Glutamatergic neuron (in vitro differentiated cells): ENCODE data around the gene ADRB1. TPM values are rescaled to one million over a fixed set of nuclear protein-coding genes. Genes with fewer than 3 reads are reported as not detected.

Experiments
- DNase-seq: peaks from one replicate; pipeline ENCODE4 v3.0.0; 2022
- H3K27ac Mint-ChIP-seq: one replicate; pipeline ENCODE4 v1.8.0; 2020; ENCODE audit warnings: mild to moderate bottlenecking, mixed read lengths, inconsistent platforms; ENCODE audit not compliant: unreplicated experiment
- H3K27me3 Mint-ChIP-seq: one replicate; pipeline ENCODE4 v1.8.0; 2020; ENCODE audit warnings: mild to moderate bottlenecking, moderate library complexity, mixed read lengths, inconsistent platforms; ENCODE audit not compliant: unreplicated experiment
- H3K36me3 Mint-ChIP-seq: one replicate; pipeline ENCODE4 v1.8.0; 2020; ENCODE audit warnings: mild to moderate bottlenecking, mixed read lengths, inconsistent platforms; ENCODE audit not compliant: unreplicated experiment
- H3K4me1 Mint-ChIP-seq: one replicate; pipeline ENCODE4 v1.8.0; 2020; ENCODE audit warnings: mild to moderate bottlenecking, low read depth, mixed read lengths, inconsistent platforms; ENCODE audit not compliant: unreplicated experiment
- H3K4me3 Mint-ChIP-seq: one replicate; pipeline ENCODE4 v1.8.0; 2020; ENCODE audit warnings: mild to moderate bottlenecking, mixed read lengths, inconsistent platforms; ENCODE audit not compliant: unreplicated experiment
- H3K9me3 Mint-ChIP-seq: one replicate; pipeline ENCODE4 v1.8.0; 2020; ENCODE audit warnings: mild to moderate bottlenecking, moderate library complexity, mixed read lengths, inconsistent platforms; ENCODE audit not compliant: unreplicated experiment
- CTCF ChIP-seq: fragments of 200-600 bp; sonication (generic); IDR thresholded peaks from one replicate; pipeline ENCODE4 v1.5.0; 2021; ENCODE audit not compliant: partially characterized antibody, unreplicated experiment
- total RNA-seq: library from RNA; stranded (reverse); fragmentation: NEBNext Ultra II Directional; extraction: Animal tissue kit (Norgen Biotek cat#: 25700); gene quantifications from one replicate; pipeline ENCODE4 v1.2.1, GENCODE V29; 2021; ENCODE audit not compliant: unreplicated experiment

The ADRB1 gene
- total RNA-seq, 1 donor from 2014 or later, result not detected

GRCh38 chr10:114061148-114061547, 17.5 kb downstream of the ADRB1 start:
- DNase-seq, result no peak
- H3K27me3 Mint-ChIP-seq, result peaks cover 1% of the 10 kb centered on the region
- H3K4me1 Mint-ChIP-seq, result no peaks in the 10 kb centered on the region
- H3K36me3 Mint-ChIP-seq, result peaks cover 5% of the 10 kb centered on the region
- peaks cover 3% of the 10 kb centered on the region for H3K9me3 Mint-ChIP-seq
- no peak overlapping the region for H3K4me3 Mint-ChIP-seq
- H3K27ac Mint-ChIP-seq, result no peak overlapping the region
- no peak for TF ChIP-seq CTCF

- Mint-ChIP-seq H3K36me3 (peaks cover 5% of the 10 kb centered on the region), H3K27me3 (peaks cover 1% of the 10 kb centered on the region), H3K4me1 (no peaks in the 10 kb centered on the region), H3K9me3 (peaks cover 3% of the 10 kb centered on the region), H3K4me3 (no peak overlapping the region), H3K27ac (no peak overlapping the region)
- DNase-seq, result no peak
- TF ChIP-seq CTCF, result no peak
These were observed 18.1 kb downstream of the ADRB1 start for GRCh38 chr10:114061789-114062188.

GRCh38 chr10:114064151-114065048, 20.7 kb downstream of the ADRB1 start:
- Mint-ChIP-seq H3K4me3 (no peak overlapping the region), H3K4me1 (peaks cover 3% of the 10 kb centered on the region), H3K9me3 (peaks cover 6% of the 10 kb centered on the region), H3K27ac (no peak overlapping the region), H3K36me3 (peaks cover 5% of the 10 kb centered on the region), H3K27me3 (peaks cover 3% of the 10 kb centered on the region)
- DNase-seq, result no peak
- TF ChIP-seq CTCF, result no peak

- no peak overlapping the region for H3K27ac Mint-ChIP-seq
- H3K4me3 Mint-ChIP-seq, result no peak overlapping the region
- H3K4me1 Mint-ChIP-seq, result peaks cover 3% of the 10 kb centered on the region
- H3K9me3 Mint-ChIP-seq, result peaks cover 6% of the 10 kb centered on the region
- peaks cover 3% of the 10 kb centered on the region for H3K27me3 Mint-ChIP-seq
- peaks cover 5% of the 10 kb centered on the region for H3K36me3 Mint-ChIP-seq
- no peak for DNase-seq
- TF ChIP-seq CTCF, result no peak
These were observed 21.4 kb downstream of the ADRB1 start for GRCh38 chr10:114065049-114065435.

- no peak overlapping the region for H3K4me3 Mint-ChIP-seq
- no peak for DNase-seq
- no peak overlapping the region for H3K27ac Mint-ChIP-seq
These were observed 24.5 kb downstream of the ADRB1 start for GRCh38 chr10:114068054-114068707.

More at GRCh38 chr10:114068054-114068707, 24.5 kb downstream of the ADRB1 start:
- Mint-ChIP-seq H3K9me3 (peaks cover 6% of the 10 kb centered on the region), H3K27me3 (peaks cover 3% of the 10 kb centered on the region), H3K36me3 (peaks cover 4% of the 10 kb centered on the region), H3K4me1 (peaks cover 3% of the 10 kb centered on the region)
- TF ChIP-seq CTCF, result no peak
